Stomach (tissue), 9 donors: ENCODE data around the gene SLC16A1. TPM values are rescaled to one million over a fixed set of nuclear protein-coding genes. Genes with fewer than 3 reads are reported as not detected.

Source experiments
- DNase-seq, 2 donors: peaks; one replicate each; pipeline versions ENCODE4 v3.0.0 to v3.0.0-alpha.2; 2013 to 2019
- H3K27ac ChIP-seq, 5 donors: fragments of 200-600 bp in 4 of 5; sonication (generic) in 4 of 5; one replicate each; pipeline ENCODE4 v1.5.1; 2013 to 2019; ENCODE audit warnings: mild to moderate bottlenecking in 1 of 5, moderate library complexity in 1 of 5
- H3K27me3 ChIP-seq, 3 donors: fragments of 200-600 bp; sonication (generic); one replicate each; pipeline ENCODE4 v1.5.1; 2017 to 2019; ENCODE audit warnings: mixed run types in 1 of 3
- H3K36me3 ChIP-seq, 4 donors: fragments of 200-600 bp; sonication (generic); 1 replicate in 3 of 4; 2 replicates in 1 of 4; pipeline ENCODE4 v1.5.1; 2016 to 2019
- H3K4me1 ChIP-seq, 4 donors: fragments of 200-600 bp; sonication (generic); one replicate each; pipeline ENCODE4 v1.5.1; 2016 to 2019
- H3K4me3 ChIP-seq, 4 donors: fragments of 200-600 bp; sonication (generic) in 3 of 4; one replicate each; pipeline ENCODE4 v1.5.1; 2016 to 2019; ENCODE audit warnings: mild to moderate bottlenecking in 1 of 4
- H3K9me3 ChIP-seq, 4 donors: fragments of 200-600 bp; sonication (generic); one replicate each; pipeline ENCODE4 v1.5.1; 2016 to 2019
- EP300 ChIP-seq: sonication (generic); formaldehyde crosslinking; IDR thresholded peaks from one replicate; pipeline ENCODE4 v1.6.1; 2017; ENCODE audit warnings: antibody characterized with exemption
- POLR2A ChIP-seq, 4 donors: fragments of 450-650 bp; IDR thresholded peaks; one replicate each; pipeline ENCODE4 v1.6.1; 2016; ENCODE audit warnings: antibody characterized with exemption in 4 of 4, control low read depth in 2 of 4, mild to moderate bottlenecking in 1 of 4, moderate library complexity in 1 of 4
- POLR2AphosphoS5 ChIP-seq, 3 donors: sonication (generic); formaldehyde crosslinking; IDR thresholded peaks; one replicate each; pipeline ENCODE4 v1.6.1; 2016; ENCODE audit warnings: antibody characterized with exemption in 3 of 3
- WGBS, 5 donors: extraction: QIAGEN DNeasy Blood & Tissue Kit in 3 of 5; methylation state at CpG; one replicate each; pipeline versions ENCODE4 v1.1.5 to v1.1.7; 2013 to 2018; 5-methylcytosine and 5-hydroxymethylcytosine counted together
- intact Hi-C: fragments of 100-400 bp; cut with DNase I; formaldehyde crosslinking; loops from one replicate; pipeline ENCODE4 v1.15.1; 2023; ENCODE audit warnings: low total_unique reads
- polyA plus RNA-seq, 3 donors: library from polyadenylated mRNA; stranded (reverse); fragments of 200-250 nt; gene quantifications; one replicate each; pipeline ENCODE4 v1.2.3, GENCODE V29; 2013
- total RNA-seq, 5 donors: library from RNA; depleted of rRNA; stranded (reverse); fragments of >200 nt; gene quantifications; one replicate each; pipeline versions ENCODE4 v1.1.0 to v1.2.3, GENCODE V29; 2014 to 2016
- TF ChIP-seq, protein P1 (sequence below), 7 experiments: fragments of 450-650 bp in 4 of 7; fragments of 200-600 bp in 3 of 7; sonication (generic) in 3 of 7; IDR thresholded peaks; one replicate each; pipeline ENCODE4 v1.5.1; 2016 to 2019; ENCODE audit warnings: antibody characterized with exemption in 7 of 7, control low read depth in 2 of 7, mild to moderate bottlenecking in 1 of 7
- donor health status: healthy with polysubstance abuse.
- donor health status: Bipolar disorder and iron deficiency.
- donor health status: healthy.

Gene SLC16A1
- total and polyA plus RNA-seq, 8 donors = 4.9 to 127 (median 13.2) TPM

DNA sequence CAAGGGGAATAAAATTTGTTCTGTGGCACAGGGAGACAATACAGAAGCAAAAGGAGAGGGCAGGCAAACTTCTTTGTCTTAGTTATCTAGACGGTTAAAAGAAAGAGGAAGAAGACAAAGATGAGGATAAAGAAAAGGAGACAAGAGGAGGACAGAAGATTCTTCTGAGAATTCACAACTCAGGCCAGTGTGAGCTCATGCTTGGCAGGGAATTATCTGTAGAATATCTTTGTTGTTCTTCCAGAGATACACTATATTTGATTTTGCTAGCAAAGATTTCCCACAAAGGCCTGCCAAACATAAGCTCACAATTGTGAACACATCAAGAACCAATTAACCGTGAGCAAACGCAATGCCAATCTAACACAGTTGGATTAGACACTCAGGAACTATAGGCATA is 21.4 kb downstream of the SLC16A1 start:
- peak in 1 of 2 donors; percentile 23 for DNase-seq
- Histone ChIP-seq H3K4me1 (peaks cover 0 to 33% (median 14%) of the 10 kb centered on the region in 4 donors), H3K27me3 (no peaks in the 10 kb centered on the region), H3K4me3 (no peak overlapping the region), H3K36me3 (no peaks in the 10 kb centered on the region), H3K9me3 (no peaks in the 10 kb centered on the region), H3K27ac (no peak overlapping the region)
- 40 to 72% (median 49%) methylated on average over 3 of the region's 3 CpGs for WGBS, 5 donors
- TF ChIP-seq EP300 = no peak
- TF ChIP-seq, protein P1, sequence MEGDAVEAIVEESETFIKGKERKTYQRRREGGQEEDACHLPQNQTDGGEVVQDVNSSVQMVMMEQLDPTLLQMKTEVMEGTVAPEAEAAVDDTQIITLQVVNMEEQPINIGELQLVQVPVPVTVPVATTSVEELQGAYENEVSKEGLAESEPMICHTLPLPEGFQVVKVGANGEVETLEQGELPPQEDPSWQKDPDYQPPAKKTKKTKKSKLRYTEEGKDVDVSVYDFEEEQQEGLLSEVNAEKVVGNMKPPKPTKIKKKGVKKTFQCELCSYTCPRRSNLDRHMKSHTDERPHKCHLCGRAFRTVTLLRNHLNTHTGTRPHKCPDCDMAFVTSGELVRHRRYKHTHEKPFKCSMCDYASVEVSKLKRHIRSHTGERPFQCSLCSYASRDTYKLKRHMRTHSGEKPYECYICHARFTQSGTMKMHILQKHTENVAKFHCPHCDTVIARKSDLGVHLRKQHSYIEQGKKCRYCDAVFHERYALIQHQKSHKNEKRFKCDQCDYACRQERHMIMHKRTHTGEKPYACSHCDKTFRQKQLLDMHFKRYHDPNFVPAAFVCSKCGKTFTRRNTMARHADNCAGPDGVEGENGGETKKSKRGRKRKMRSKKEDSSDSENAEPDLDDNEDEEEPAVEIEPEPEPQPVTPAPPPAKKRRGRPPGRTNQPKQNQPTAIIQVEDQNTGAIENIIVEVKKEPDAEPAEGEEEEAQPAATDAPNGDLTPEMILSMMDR (IDR thresholded peaks at IDR 0.05) = no peak
- no peak for TF ChIP-seq POLR2A (IDR thresholded peaks at IDR 0.05)
- TF ChIP-seq POLR2AphosphoS5 (IDR thresholded peaks at IDR 0.05) = no peak
- intact Hi-C loops = no loop called here

DNA sequence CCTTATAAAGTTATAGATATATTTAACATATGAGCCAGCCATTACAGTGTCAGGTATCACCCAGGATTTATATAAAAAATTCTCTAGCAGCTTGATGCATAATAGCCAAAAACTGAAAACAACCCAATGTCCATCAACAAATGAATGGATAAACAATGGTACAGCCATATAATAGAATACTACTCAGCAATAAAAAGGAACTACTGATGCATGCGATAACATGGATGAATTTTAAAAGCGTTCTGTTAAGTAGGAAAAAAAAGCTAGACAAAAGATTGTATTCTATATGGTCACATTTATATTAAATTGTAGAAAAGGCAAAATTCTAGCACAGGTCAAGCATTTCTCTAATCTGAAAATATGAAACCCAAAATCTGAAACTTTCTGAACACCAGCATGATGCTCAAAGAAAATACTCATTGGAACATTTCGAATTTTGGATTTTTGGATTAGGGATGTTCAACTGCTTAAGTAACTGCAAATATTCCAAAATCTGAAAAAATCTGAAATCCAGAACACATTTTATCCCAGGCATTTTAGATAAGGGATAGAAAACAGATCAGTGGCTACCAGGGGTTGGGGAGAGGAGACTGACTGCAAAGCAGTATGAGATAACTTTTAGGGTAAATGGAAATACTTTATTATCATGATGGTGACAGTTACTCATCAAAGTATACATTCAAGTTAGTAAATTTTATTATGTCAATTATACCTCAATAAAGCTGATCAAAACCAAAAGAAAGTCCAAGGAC is 22.0 kb downstream of the SLC16A1 start:
- no peaks in the 10 kb centered on the region for H3K27me3 ChIP-seq
- DNase-seq = no peak
- WGBS, 5 donors = 96 to 99% (median 97%) methylated on average over 3 of the region's 3 CpGs
- no peaks in the 10 kb centered on the region for H3K9me3 ChIP-seq
- intact Hi-C loops = no loop called here
- peaks cover 0 to 1% (median 0%) of the 10 kb centered on the region in 4 donors for H3K36me3 ChIP-seq
- H3K4me1 ChIP-seq = peaks cover 0 to 33% (median 14%) of the 10 kb centered on the region in 4 donors
- no peak overlapping the region for H3K27ac ChIP-seq
- no peak overlapping the region for H3K4me3 ChIP-seq
- no peak for TF ChIP-seq POLR2A (IDR thresholded peaks at IDR 0.05)
- TF ChIP-seq EP300 = no peak

DNA sequence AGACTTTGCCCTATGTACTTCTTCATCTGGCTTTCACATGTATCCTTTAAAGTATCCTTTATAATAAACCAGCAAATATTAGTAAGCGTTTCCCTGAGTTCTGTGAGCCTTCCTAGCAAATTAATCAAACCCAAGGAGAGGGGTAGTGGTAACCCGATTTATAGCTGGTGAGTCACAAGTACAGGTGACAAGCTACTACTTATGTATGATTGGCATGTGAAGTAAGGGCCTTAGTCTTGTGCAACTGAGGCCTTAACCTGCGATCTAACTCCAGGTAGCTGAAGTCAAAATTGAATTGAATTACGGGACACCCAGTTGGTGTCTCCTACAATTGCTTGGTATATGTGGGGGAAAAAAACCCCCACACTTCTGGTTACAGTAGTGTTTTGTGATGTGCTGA is 26.0 kb downstream of the SLC16A1 start:
- H3K27me3 ChIP-seq = no peaks in the 10 kb centered on the region
- intact Hi-C loops = no loop called here
- TF ChIP-seq POLR2AphosphoS5 (IDR thresholded peaks at IDR 0.05) (no peak), EP300 (no peak), POLR2A (IDR thresholded peaks at IDR 0.05) (no peak)
- TF ChIP-seq, protein P1 (IDR thresholded peaks at IDR 0.05) = no peak
- WGBS, 5 donors = 78 to 96% (median 87%) methylated on average over 4 of the region's 4 CpGs
- H3K36me3 ChIP-seq = peaks cover 0 to 17% (median 11%) of the 10 kb centered on the region in 4 donors
- H3K27ac ChIP-seq = no peak overlapping the region
- peaks cover 0 to 4% (median 0%) of the 10 kb centered on the region in 4 donors for H3K4me1 ChIP-seq
- peak in 1 of 2 donors; percentile 6 for DNase-seq
- H3K9me3 ChIP-seq = no peaks in the 10 kb centered on the region
- H3K4me3 ChIP-seq = no peak overlapping the region

DNA sequence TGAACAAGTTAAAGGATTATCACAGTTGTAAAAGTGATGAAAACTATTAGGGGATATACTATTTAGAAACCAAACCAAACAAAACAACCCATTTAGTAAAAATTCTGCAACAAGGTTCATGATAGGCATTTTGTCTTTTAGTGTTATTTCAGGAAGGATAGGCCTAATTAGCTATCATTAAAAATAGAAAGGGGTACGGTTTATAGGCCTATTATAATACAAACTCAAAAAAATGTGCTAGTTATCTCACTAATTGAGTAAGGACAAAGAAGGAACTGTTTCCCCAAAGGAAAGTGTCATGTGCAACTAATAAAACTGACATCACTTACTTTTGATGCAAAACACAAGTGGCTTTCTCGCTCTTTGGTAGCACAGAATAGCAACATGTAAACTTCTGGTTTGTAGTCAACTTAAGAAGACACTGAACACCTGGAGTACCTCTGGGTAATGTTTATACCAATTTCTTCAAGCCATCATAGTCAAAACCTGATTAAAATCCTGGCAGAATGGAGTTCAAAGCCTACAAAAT is 28.5 kb downstream of the SLC16A1 start:
- Histone ChIP-seq H3K4me1 (no peaks in the 10 kb centered on the region), H3K27ac (no peak overlapping the region), H3K36me3 (peaks cover 0 to 35% (median 30%) of the 10 kb centered on the region in 4 donors), H3K4me3 (no peak overlapping the region), H3K9me3 (no peaks in the 10 kb centered on the region), H3K27me3 (no peaks in the 10 kb centered on the region)
- WGBS, 5 donors = 82 to 94% (median 87%) methylated on average over 2 of the region's 2 CpGs
- TF ChIP-seq POLR2A (IDR thresholded peaks at IDR 0.05) (no peak), POLR2AphosphoS5 (IDR thresholded peaks at IDR 0.05) (no peak), EP300 (no peak)
- TF ChIP-seq, protein P1 (IDR thresholded peaks at IDR 0.05) = no peak
- DNase-seq = no peak
- intact Hi-C loops = no loop called here

DNA sequence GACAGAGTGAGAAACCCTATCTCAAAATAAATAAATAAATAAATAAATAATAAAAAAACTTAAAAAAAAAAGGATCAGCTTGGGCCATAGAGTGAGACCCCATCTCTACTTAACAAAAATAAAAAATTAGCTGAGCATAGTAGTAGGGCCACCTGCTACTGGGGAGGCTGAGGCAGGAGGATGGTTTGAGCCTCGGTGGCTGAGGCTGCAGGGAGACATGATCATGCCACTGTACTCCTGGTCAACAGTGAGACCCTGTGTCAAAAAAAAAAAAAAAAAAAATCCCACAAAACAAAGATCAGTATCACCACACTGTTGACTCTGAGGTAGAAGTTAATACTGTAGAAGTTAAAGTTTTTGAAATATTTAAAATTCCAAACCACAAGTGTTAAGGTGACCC is 29.1 kb downstream of the SLC16A1 start:
- H3K27me3 ChIP-seq = no peaks in the 10 kb centered on the region
- TF ChIP-seq EP300 (no peak), POLR2A (IDR thresholded peaks at IDR 0.05) (no peak), POLR2AphosphoS5 (IDR thresholded peaks at IDR 0.05) (no peak)
- TF ChIP-seq, protein P1 (IDR thresholded peaks at IDR 0.05) = no peak
- no peaks in the 10 kb centered on the region for H3K4me1 ChIP-seq
- intact Hi-C loops = no loop called here
- peaks cover 0 to 39% (median 36%) of the 10 kb centered on the region in 4 donors for H3K36me3 ChIP-seq
- DNase-seq = no peak
- no peaks in the 10 kb centered on the region for H3K9me3 ChIP-seq
- H3K27ac ChIP-seq = no peak overlapping the region
- no peak overlapping the region for H3K4me3 ChIP-seq
- WGBS, 5 donors = 91 to 100% (median 96%) methylated on average over 1 of the region's 1 CpG
